Measurements from ENCODE around the gene ANKRD40. TPM values are rescaled to one million over a fixed set of nuclear protein-coding genes. Genes with fewer than 3 reads are reported as not detected.

The ANKRD40 gene
- total and polyA plus RNA-seq, 12 donors: 14.9 to 46.4 (median 36.1) TPM

- H3K27ac ChIP-seq: peak overlapping the region; percentile 70 to 96 (median 87)
- intact Hi-C loops (cut with DNase I): no loop called here
- WGBS, 4 donors: 42 to 60% (median 50%) methylated on average over 5 to 10 of the region's 10 CpGs
- H3K9me3 ChIP-seq (replicated peaks in 1 of 3): no peaks in the 10 kb centered on the region
- H3K36me3 ChIP-seq (replicated peaks in 1 of 2): no peaks in the 10 kb centered on the region
- peaks cover 45 to 54% of the 10 kb centered on the region in 2 donors for H3K4me1 ChIP-seq (replicated peaks in 1 of 2)
- no peak overlapping the region for H3K4me3 ChIP-seq
- TF ChIP-seq POLR2A (IDR thresholded peaks at IDR 0.05): no peak
- TF ChIP-seq, protein P1, sequence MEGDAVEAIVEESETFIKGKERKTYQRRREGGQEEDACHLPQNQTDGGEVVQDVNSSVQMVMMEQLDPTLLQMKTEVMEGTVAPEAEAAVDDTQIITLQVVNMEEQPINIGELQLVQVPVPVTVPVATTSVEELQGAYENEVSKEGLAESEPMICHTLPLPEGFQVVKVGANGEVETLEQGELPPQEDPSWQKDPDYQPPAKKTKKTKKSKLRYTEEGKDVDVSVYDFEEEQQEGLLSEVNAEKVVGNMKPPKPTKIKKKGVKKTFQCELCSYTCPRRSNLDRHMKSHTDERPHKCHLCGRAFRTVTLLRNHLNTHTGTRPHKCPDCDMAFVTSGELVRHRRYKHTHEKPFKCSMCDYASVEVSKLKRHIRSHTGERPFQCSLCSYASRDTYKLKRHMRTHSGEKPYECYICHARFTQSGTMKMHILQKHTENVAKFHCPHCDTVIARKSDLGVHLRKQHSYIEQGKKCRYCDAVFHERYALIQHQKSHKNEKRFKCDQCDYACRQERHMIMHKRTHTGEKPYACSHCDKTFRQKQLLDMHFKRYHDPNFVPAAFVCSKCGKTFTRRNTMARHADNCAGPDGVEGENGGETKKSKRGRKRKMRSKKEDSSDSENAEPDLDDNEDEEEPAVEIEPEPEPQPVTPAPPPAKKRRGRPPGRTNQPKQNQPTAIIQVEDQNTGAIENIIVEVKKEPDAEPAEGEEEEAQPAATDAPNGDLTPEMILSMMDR (IDR thresholded peaks at IDR 0.05): no peak
- DNase-seq: no peak
- no peaks in the 10 kb centered on the region for H3K27me3 ChIP-seq
These were observed 46.8 kb downstream of the ANKRD40 start for GRCh38 chr17:50660887-50661345.

DNA sequence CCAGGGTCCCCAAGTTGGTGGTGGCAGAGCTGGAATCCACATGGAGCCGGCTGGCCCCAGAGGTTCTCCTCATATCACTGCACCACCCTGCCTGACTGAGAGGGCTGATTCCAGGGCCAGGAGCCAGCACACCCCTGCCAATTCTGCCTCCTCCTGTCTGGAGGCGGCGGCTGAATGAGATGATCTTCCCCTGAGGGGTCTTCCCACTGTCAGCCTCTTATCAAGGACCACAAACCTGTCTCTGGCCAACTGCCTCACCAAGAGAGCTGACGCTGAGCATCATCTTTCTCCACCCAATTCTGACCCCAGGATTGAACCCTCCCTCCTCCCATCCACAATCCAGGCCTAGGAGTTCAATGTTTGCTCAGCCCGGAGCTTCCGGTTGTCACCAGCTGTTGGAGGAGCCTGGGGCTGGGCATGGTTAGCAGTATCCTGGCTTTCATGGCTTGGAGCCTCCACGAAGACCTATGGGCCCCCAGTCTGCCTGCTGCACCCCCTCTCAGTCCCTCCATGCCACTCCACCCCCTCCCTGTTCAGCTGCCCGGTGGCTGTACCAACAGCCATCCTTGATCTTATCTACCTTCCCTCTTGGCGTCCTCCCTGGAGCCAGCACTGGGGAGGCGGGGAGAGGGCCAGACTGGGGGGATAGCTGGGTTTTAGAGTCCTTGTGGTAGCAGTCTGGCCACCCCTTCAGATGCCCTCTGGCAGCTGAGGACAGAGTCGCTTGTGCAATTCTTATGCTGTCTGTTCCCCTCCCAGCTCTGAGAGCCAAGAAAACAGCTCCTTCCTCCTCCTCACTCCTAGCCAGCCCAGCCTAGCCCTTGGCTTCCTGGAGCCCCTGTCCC, 47.5 kb downstream of the ANKRD40 start:
- H3K27ac ChIP-seq: peak overlapping the region; percentile 70 to 96 (median 87)
- intact Hi-C loops (cut with DNase I): no loop called here
- no peaks in the 10 kb centered on the region for H3K9me3 ChIP-seq (replicated peaks in 1 of 3)
- no peaks in the 10 kb centered on the region for H3K27me3 ChIP-seq
- TF ChIP-seq, protein P1 (IDR thresholded peaks at IDR 0.05): no peak
- peak in 1 of 2 donors; percentile 12 for TF ChIP-seq POLR2A (IDR thresholded peaks at IDR 0.05)
- DNase-seq: peak in 6 of 7 donors; percentile 63 to 85 (median 80)
- 15 to 34% (median 31%) methylated on average over 5 to 11 of the region's 11 CpGs for WGBS, 4 donors
- H3K4me3 ChIP-seq: no peak overlapping the region
- no peaks in the 10 kb centered on the region for H3K36me3 ChIP-seq (replicated peaks in 1 of 2)
- peaks cover 45 to 54% of the 10 kb centered on the region in 2 donors for H3K4me1 ChIP-seq (replicated peaks in 1 of 2)

DNA sequence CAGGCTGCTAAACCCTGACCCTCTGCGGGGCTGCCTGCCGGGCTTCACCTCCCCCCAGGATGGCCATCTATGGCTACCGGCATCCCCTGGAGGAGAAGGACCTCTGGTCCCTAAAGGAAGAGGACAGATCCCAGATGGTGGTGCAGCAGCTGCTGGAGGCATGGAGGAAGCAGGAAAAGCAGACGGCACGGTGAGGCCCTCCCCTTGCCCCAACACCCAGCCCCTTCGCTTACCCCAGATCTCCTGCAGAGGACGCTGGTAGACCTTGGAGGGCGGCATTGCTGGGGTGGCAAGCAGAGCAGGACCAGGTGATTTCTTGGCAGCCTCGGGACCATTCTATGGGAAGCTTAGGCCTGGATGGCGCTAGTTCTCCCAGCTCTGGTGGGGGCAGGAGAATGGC, 48.5 kb downstream of the ANKRD40 start:
- DNase-seq: no peak

DNA sequence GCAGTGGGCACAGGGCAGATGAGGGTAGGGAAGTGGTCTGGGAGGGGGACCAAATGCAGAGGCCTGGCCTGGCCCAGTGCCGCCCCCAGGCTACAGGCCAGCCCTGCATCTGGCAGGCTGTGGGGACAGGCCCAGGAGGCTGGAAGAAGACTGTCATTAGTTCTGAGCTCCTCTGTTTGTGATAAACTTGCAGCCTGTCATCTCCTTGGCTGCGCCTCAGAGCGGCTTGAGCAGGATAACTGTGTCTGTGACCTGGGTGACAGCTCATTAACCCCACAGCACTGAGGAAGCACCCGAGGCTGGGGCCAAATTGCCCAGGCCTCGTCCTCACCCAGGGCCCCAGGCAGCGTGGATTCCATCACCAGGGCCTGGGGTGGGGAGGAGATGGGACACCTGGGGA, 49.1 kb downstream of the ANKRD40 start:
- no peaks in the 10 kb centered on the region for H3K36me3 ChIP-seq (replicated peaks in 1 of 2)
- H3K9me3 ChIP-seq (replicated peaks in 1 of 3): no peaks in the 10 kb centered on the region
- H3K4me3 ChIP-seq: no peak overlapping the region
- peaks cover 46 to 52% of the 10 kb centered on the region in 2 donors for H3K4me1 ChIP-seq (replicated peaks in 1 of 2)
- TF ChIP-seq, protein P1 (IDR thresholded peaks at IDR 0.05): no peak
- no peak for TF ChIP-seq POLR2A (IDR thresholded peaks at IDR 0.05)
- WGBS, 4 donors: 20 to 55% (median 55%) methylated on average over 1 to 6 of the region's 6 CpGs
- no peaks in the 10 kb centered on the region for H3K27me3 ChIP-seq
- H3K27ac ChIP-seq: peak overlapping the region in 4 of 5 donors; percentile 28 to 96 (median 78)
- peak in 4 of 7 donors; percentile 55 to 79 (median 68) for DNase-seq
- intact Hi-C loops (cut with DNase I): no loop called here

More for the DNA sequence above, 48.5 kb downstream of the ANKRD40 start:
- no peak for TF ChIP-seq POLR2A (IDR thresholded peaks at IDR 0.05)
- TF ChIP-seq, protein P1 (IDR thresholded peaks at IDR 0.05): no peak
- Histone ChIP-seq H3K36me3 (replicated peaks in 1 of 2) (no peaks in the 10 kb centered on the region), H3K9me3 (replicated peaks in 1 of 3) (no peaks in the 10 kb centered on the region), H3K27ac (peak overlapping the region; percentile 70 to 96 (median 87)), H3K4me3 (no peak overlapping the region), H3K27me3 (no peaks in the 10 kb centered on the region), H3K4me1 (replicated peaks in 1 of 2) (peaks cover 45 to 54% of the 10 kb centered on the region in 2 donors)
- 85 to 90% (median 87%) methylated on average over 2 to 10 of the region's 10 CpGs for WGBS, 4 donors
- intact Hi-C loops (cut with DNase I): no loop called here
